GM06990 (cell line): ENCODE data around the gene BRD8.

Source experiments
- DNase-seq: peaks from one replicate; pipeline ENCODE4 v3.0.0-alpha.2; 2011; ENCODE audit not compliant: insufficient read length; ENCODE audit errors: extremely low read depth
- H3K27me3 ChIP-seq: replicated peaks from 2 replicates; pipeline ENCODE4 v1.6.0; 2011; ENCODE audit warnings: low read length; ENCODE audit not compliant: control insufficient read depth, insufficient read depth
- H3K36me3 ChIP-seq: 2 replicates; pipeline ENCODE4 v1.5.1; 2011; ENCODE audit warnings: low read length; ENCODE audit not compliant: control insufficient read depth, insufficient read depth
- H3K4me3 ChIP-seq: replicated peaks from 2 replicates; pipeline ENCODE4 v1.5.1; 2011; ENCODE audit warnings: low read depth, mild to moderate bottlenecking, control low read depth, low read length
- TF ChIP-seq, protein P1 (sequence below): IDR thresholded peaks from 2 replicates; pipeline ENCODE4 v1.5.1; 2011; ENCODE audit warnings: low read length, control low read depth, mild to moderate bottlenecking, inconsistent platforms; ENCODE audit not compliant: insufficient read depth, poor library complexity, severe bottlenecking

Gene BRD8

GRCh38 chr5:138107213-138107612 lies 71.2 kb downstream of the BRD8 start:
- TF ChIP-seq, protein P1, sequence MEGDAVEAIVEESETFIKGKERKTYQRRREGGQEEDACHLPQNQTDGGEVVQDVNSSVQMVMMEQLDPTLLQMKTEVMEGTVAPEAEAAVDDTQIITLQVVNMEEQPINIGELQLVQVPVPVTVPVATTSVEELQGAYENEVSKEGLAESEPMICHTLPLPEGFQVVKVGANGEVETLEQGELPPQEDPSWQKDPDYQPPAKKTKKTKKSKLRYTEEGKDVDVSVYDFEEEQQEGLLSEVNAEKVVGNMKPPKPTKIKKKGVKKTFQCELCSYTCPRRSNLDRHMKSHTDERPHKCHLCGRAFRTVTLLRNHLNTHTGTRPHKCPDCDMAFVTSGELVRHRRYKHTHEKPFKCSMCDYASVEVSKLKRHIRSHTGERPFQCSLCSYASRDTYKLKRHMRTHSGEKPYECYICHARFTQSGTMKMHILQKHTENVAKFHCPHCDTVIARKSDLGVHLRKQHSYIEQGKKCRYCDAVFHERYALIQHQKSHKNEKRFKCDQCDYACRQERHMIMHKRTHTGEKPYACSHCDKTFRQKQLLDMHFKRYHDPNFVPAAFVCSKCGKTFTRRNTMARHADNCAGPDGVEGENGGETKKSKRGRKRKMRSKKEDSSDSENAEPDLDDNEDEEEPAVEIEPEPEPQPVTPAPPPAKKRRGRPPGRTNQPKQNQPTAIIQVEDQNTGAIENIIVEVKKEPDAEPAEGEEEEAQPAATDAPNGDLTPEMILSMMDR, result no peak
- H3K36me3 ChIP-seq, result no peaks in the 10 kb centered on the region
- no peak overlapping the region for H3K4me3 ChIP-seq
- no peaks in the 10 kb centered on the region; the same call in 1 of the 2 replicates for H3K27me3 ChIP-seq
- no peak for DNase-seq

DNA sequence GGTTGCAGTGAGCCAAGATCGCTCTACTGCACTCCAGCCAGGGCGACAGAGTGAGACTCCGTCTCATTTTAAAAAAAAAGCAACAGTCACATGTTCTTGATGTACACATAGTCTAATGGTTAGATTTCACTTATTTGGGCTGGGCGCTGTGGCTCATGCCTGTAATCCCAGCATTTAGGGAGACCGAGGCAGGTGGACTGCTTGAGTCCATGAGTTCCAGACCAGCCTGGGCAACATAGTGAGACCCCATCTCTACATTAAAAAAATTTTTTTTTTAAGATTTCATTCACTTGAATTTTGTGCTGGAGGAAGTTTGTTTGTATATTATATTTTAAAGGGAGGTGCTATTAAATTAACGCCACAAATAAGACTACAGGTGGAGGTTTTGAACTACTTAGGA lies 72.7 kb downstream of the BRD8 start:
- DNase-seq, result no peak
- Histone ChIP-seq H3K4me3 (no peak overlapping the region), H3K27me3 (no peaks in the 10 kb centered on the region; the same call in 1 of the 2 replicates), H3K36me3 (no peaks in the 10 kb centered on the region)
- TF ChIP-seq, protein P1, result no peak

DNA sequence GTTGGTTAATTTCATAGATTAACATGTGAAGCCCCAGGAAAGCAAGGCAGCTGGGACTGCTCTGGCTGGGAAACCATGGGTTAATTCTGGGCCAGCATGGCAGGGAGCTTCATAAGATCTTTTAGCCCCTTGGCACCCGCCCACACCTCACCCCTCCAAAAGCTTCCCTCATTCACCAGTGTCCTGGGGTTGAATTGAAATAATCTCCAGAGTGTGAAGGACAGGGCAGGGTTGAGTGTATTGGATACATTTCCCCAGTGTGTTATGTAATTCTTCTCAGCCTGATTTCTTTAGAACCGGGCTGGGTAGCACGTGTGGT lies 75.2 kb downstream of the BRD8 start:
- no peak for DNase-seq
- TF ChIP-seq, protein P1, result no peak
- Histone ChIP-seq H3K27me3 (no peaks in the 10 kb centered on the region), H3K36me3 (no peaks in the 10 kb centered on the region), H3K4me3 (no peak overlapping the region)

- DNase-seq, result no peak
Observed at GRCh38 chr5:138102454-138103318, 75.7 kb downstream of the BRD8 start.

DNA sequence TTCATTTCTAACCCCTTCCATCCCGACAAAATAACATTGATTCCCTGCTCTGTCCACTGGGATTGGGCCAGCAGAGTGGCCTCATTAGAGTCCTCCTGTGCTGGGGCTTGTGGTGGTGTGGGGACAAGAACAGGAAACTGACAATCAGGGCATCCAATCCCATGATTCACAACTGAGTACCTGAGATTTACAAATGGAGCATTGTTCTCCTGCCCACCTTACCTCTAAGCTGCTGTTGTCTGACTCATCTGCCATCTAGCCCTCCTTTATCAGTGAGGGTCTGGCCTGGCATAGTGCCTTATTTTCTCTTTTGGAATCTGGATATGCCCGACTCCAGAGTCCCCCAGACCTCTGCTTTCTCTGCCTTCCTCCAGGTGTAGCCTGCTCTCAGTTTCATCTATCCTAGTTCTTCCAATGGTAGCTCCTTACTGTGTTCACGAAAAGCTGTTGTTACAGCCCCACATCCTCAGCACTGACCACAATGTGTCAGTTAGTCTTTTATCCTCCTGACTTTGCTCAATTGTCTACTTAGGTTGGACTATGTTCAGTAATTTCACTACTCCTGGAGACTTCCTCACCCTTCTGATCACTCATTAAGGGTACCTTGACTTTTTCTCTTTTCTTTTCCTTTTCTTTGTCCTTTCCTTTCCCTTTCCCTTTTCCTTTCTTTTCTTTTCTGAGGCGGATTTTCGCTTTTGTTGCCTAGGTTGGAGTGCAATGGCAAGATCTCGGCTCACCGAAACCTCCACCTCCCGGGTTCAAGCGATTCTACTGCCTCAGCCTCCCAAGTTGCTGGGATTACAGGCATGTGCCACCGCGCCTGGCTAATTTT lies 81.2 kb downstream of the BRD8 start:
- H3K27me3 ChIP-seq, result no peaks in the 10 kb centered on the region; the same call in 1 of the 2 replicates
- no peaks in the 10 kb centered on the region for H3K36me3 ChIP-seq
- H3K4me3 ChIP-seq, result no peak overlapping the region
- TF ChIP-seq, protein P1, result no peak
- DNase-seq, result no peak

More at GRCh38 chr5:138102454-138103318, 75.7 kb downstream of the BRD8 start:
- TF ChIP-seq, protein P1, result no peak
- Histone ChIP-seq H3K36me3 (no peaks in the 10 kb centered on the region), H3K4me3 (no peak overlapping the region), H3K27me3 (no peaks in the 10 kb centered on the region)
